ENCODE measurements around the gene DLK1.

Gene DLK1

GRCh38 chr14:100694579-100695422 is 31.9 kb upstream of the DLK1 start:
- DNase-seq: no peak

- DNase-seq: no peak
Observed at GRCh38 chr14:100695423-100695738, 31.3 kb upstream of the DLK1 start.

- no peak for DNase-seq
Observed at GRCh38 chr14:100696008-100696407, 30.7 kb upstream of the DLK1 start.

GRCh38 chr14:100696590-100696989 is 30.1 kb upstream of the DLK1 start:
- DNase-seq: no peak

- DNase-seq: no peak
Observed at GRCh38 chr14:100698066-100698465, 28.6 kb upstream of the DLK1 start.

GRCh38 chr14:100698666-100699448 is 27.8 kb upstream of the DLK1 start:
- DNase-seq: peak; percentile 75

- peak; percentile 10 for DNase-seq
Observed at GRCh38 chr14:100701314-100701713, 25.4 kb upstream of the DLK1 start.

GRCh38 chr14:100702590-100702989 is 24.1 kb upstream of the DLK1 start:
- DNase-seq: no peak

- DNase-seq: no peak
Observed at GRCh38 chr14:100703386-100704220, 23.1 kb upstream of the DLK1 start.

- no peak for DNase-seq
Observed at GRCh38 chr14:100706200-100706599, 20.5 kb upstream of the DLK1 start.

GRCh38 chr14:100706860-100707259 is 19.8 kb upstream of the DLK1 start:
- DNase-seq: no peak

GRCh38 chr14:100708425-100709288 is 18.0 kb upstream of the DLK1 start:
- DNase-seq: no peak

GRCh38 chr14:100709289-100710284 is 17.1 kb upstream of the DLK1 start:
- no peak for DNase-seq

- no peak for DNase-seq
Observed at GRCh38 chr14:100710391-100710790, 16.3 kb upstream of the DLK1 start.

GRCh38 chr14:100710826-100711462 is 15.7 kb upstream of the DLK1 start:
- DNase-seq: peak; percentile 56

GRCh38 chr14:100711493-100711892 is 15.2 kb upstream of the DLK1 start:
- DNase-seq: peak; percentile 75

GRCh38 chr14:100712490-100712889 is 14.2 kb upstream of the DLK1 start:
- no peak for DNase-seq

GRCh38 chr14:100713705-100714104 is 13.0 kb upstream of the DLK1 start:
- DNase-seq: no peak

- no peak for DNase-seq
Observed at GRCh38 chr14:100714258-100714892, 12.3 kb upstream of the DLK1 start.

- DNase-seq: peak; percentile 68
Observed at GRCh38 chr14:100715332-100715731, 11.4 kb upstream of the DLK1 start.
